SK-N-SH treated with all-trans-retinoic acid at 6 μM for 48 hours (cell line): ENCODE results near the gene SGIP1.

Source experiments
- ARNTL ChIP-seq: fragments of 450-650 bp; formaldehyde crosslinking; IDR thresholded peaks from 2 replicates; pipeline ENCODE4 v1.5.0; 2020; ENCODE audit warnings: low read depth, mild to moderate bottlenecking, moderate library complexity, borderline replicate concordance
- ISL1 ChIP-seq: fragments of 250-450 bp; sonication (Bioruptor Pico); IDR thresholded peaks from 2 replicates; pipeline ENCODE4 v2.1.2; 2022; ENCODE audit warnings: mild to moderate bottlenecking, moderate library complexity
- PATZ1 ChIP-seq: fragments of 250-450 bp; sonication (Bioruptor Pico); IDR thresholded peaks from 2 replicates; pipeline ENCODE4 v1.8.0; 2020; ENCODE audit warnings: mild to moderate bottlenecking, moderate library complexity, borderline replicate concordance
- RARB ChIP-seq: fragments of 250-450 bp; sonication (Bioruptor Pico); IDR thresholded peaks from 2 replicates; pipeline ENCODE4 v1.8.0; 2021; ENCODE audit warnings: mild to moderate bottlenecking, moderate library complexity
- TOX ChIP-seq: fragments of 250-450 bp; sonication (Bioruptor Pico); IDR thresholded peaks from 2 replicates; pipeline ENCODE4 v1.8.0; 2021; ENCODE audit warnings: mild to moderate bottlenecking, moderate library complexity, borderline replicate concordance
- ZC3H10 ChIP-seq: fragments of 250-450 bp; sonication (Bioruptor Pico); IDR thresholded peaks from 2 replicates; pipeline ENCODE4 v1.5.1; 2021; ENCODE audit warnings: mild to moderate bottlenecking, moderate library complexity
- ZFP3 ChIP-seq: fragments of 250-450 bp; sonication (Bioruptor Pico); IDR thresholded peaks from 2 replicates; pipeline ENCODE4 v1.5.0; 2020; ENCODE audit warnings: mild to moderate bottlenecking, moderate library complexity
- ZFP30 ChIP-seq: fragments of 450-650 bp; formaldehyde crosslinking; IDR thresholded peaks from 2 replicates; pipeline ENCODE4 v1.5.0; 2022; ENCODE audit warnings: mild to moderate bottlenecking, moderate library complexity
- ZNF70 ChIP-seq: fragments of 450-650 bp; formaldehyde crosslinking; IDR thresholded peaks from 2 replicates; pipeline ENCODE4 v1.5.0; 2020; ENCODE audit warnings: mild to moderate bottlenecking, moderate library complexity
- TF ChIP-seq, protein P1 (sequence below): fragments of 250-450 bp; sonication (Bioruptor Pico); IDR thresholded peaks from 2 replicates; pipeline ENCODE4 v1.5.0; 2020; ENCODE audit warnings: mild to moderate bottlenecking, moderate library complexity
- TF ChIP-seq, protein P2 (sequence below): fragments of 250-450 bp; sonication (Bioruptor Pico); IDR thresholded peaks from 2 replicates; pipeline ENCODE4 v1.5.1; 2020; ENCODE audit warnings: low read depth, mild to moderate bottlenecking, moderate library complexity

- TF ChIP-seq TOX (no peak), PATZ1 (CRISPR knock-in tag) (no peak), ARNTL (CRISPR knock-in tag) (no peak), ZFP30 (no peak), ISL1 (no peak), RARB (no peak), ZFP3 (CRISPR knock-in tag) (no peak), ZNF70 (no peak), ZC3H10 (CRISPR knock-in tag) (no peak)
- TF ChIP-seq, protein P1, sequence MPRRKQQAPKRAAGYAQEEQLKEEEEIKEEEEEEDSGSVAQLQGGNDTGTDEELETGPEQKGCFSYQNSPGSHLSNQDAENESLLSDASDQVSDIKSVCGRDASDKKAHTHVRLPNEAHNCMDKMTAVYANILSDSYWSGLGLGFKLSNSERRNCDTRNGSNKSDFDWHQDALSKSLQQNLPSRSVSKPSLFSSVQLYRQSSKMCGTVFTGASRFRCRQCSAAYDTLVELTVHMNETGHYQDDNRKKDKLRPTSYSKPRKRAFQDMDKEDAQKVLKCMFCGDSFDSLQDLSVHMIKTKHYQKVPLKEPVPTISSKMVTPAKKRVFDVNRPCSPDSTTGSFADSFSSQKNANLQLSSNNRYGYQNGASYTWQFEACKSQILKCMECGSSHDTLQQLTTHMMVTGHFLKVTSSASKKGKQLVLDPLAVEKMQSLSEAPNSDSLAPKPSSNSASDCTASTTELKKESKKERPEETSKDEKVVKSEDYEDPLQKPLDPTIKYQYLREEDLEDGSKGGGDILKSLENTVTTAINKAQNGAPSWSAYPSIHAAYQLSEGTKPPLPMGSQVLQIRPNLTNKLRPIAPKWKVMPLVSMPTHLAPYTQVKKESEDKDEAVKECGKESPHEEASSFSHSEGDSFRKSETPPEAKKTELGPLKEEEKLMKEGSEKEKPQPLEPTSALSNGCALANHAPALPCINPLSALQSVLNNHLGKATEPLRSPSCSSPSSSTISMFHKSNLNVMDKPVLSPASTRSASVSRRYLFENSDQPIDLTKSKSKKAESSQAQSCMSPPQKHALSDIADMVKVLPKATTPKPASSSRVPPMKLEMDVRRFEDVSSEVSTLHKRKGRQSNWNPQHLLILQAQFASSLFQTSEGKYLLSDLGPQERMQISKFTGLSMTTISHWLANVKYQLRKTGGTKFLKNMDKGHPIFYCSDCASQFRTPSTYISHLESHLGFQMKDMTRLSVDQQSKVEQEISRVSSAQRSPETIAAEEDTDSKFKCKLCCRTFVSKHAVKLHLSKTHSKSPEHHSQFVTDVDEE (CRISPR knock-in tag), result no peak
- TF ChIP-seq, protein P2, sequence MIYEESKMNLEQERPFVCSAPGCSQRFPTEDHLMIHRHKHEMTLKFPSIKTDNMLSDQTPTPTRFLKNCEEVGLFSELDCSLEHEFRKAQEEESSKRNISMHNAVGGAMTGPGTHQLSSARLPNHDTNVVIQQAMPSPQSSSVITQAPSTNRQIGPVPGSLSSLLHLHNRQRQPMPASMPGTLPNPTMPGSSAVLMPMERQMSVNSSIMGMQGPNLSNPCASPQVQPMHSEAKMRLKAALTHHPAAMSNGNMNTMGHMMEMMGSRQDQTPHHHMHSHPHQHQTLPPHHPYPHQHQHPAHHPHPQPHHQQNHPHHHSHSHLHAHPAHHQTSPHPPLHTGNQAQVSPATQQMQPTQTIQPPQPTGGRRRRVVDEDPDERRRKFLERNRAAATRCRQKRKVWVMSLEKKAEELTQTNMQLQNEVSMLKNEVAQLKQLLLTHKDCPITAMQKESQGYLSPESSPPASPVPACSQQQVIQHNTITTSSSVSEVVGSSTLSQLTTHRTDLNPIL (CRISPR knock-in tag), result no peak
Observed at GRCh38 chr1:66506991-66507390, 27.0 kb upstream of the SGIP1 start.
